Adrenal gland (tissue), 5 donors: ENCODE measurements around the gene P4HA2.

Experiments
- CTCF ChIP-seq, 6 experiments: fragments of 450-650 bp in 4 of 6; fragments of 200-600 bp in 2 of 6; sonication (generic) in 1 of 6; IDR thresholded peaks; 1 replicate in 5 of 6; 2 replicates in 1 of 6; pipeline versions ENCODE4 v1.5.1 to v1.8.0; 2016 to 2021; ENCODE audit warnings: antibody characterized with exemption in 6 of 6, mild to moderate bottlenecking in 2 of 6, moderate library complexity in 1 of 6
- POLR2A ChIP-seq, 2 donors: fragments of 450-650 bp; IDR thresholded peaks; one replicate each; pipeline ENCODE4 v1.6.1; 2017; ENCODE audit warnings: antibody characterized with exemption in 2 of 2, mild to moderate bottlenecking in 2 of 2, moderate library complexity in 1 of 2
- donor health status: DM: no; HTN: no; CAD: no.

DNA sequence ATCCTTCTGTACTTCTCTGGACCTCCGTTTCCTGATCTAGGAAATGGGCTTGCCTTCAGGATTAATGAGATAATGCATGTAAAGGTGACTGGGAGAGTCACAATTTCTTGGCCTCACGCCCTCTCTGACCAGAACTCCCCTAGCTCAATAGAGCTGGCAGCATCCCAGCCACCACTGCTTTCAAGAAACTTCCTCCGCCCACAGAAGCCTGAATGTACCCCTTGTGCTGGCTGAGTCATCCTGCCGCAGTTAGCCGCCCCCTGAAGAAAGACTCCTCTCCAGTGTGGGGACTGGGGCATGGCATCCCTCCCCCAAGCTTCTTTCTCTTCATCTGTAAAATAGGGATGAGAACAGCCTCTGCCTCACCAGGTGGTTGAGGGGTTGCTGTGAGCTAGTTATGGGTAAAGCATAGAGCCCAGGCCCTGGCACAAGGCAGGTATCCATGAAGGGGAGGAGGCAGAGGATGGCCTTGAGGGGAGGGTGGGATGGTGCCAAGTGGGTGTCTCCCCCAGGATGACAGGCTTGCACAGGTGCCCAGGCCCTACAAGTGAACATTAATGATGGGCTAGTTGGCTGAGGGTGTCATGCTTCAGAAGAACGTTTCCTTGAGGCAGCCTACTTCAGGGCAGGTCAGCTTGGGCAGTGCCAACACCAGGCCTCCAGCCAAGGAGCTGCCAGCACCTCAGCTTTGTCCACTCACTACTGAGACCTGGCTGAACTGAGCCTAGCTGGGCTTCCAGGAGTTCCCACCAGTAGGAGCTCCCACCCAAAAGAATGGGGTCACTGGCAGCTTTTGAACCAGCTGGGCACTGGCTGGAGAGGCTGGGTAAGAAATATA, 33.3 kb upstream of the P4HA2 start:
- TF ChIP-seq POLR2A (IDR thresholded peaks at IDR 0.05) (no peak), CTCF (IDR thresholded peaks at IDR 0.05) (no peak)
